Measurements from ENCODE around the gene THPO. TPM values are rescaled to one million over a fixed set of nuclear protein-coding genes. Genes with fewer than 3 reads are reported as not detected.

THPO gene
- total and polyA plus RNA-seq, 9 donors, result 0.89 to 2.8 (median 2.1) TPM

Other genes starting within 250 kb of the THPO start
- gene EIF2B5, start 242.8 kb downstream of the THPO start, total RNA-seq, result 32.6 TPM
- 10 to 100 TPM; 35.6 to 41.0 (median 38.5) TPM for gene EIF2B5, start 242.8 kb downstream of the THPO start, polyA plus RNA-seq (ENCODE audit: insufficient read depth in 1 of 8, insufficient read length in 8 of 8, low replicate concordance in 1 of 8)
- gene DVL3, start 222.8 kb downstream of the THPO start, total RNA-seq, result 37.1 TPM
- 10 to 100 TPM; 69.4 to 96.9 (median 88.0) TPM for gene DVL3, start 222.8 kb downstream of the THPO start, polyA plus RNA-seq (ENCODE audit: insufficient read depth in 1 of 8, insufficient read length in 8 of 8, low replicate concordance in 1 of 8)
- gene AP2M1, start 203.4 kb downstream of the THPO start, total RNA-seq, result 130 TPM
- gene AP2M1, start 203.4 kb downstream of the THPO start, polyA plus RNA-seq (ENCODE audit: insufficient read depth in 1 of 8, insufficient read length in 8 of 8, low replicate concordance in 1 of 8), result 100 to 1,000 TPM; 191 to 255 (median 218) TPM
- gene ABCF3, start 192.0 kb downstream of the THPO start, total RNA-seq, result 33.0 TPM
- gene ABCF3, start 192.0 kb downstream of the THPO start, polyA plus RNA-seq (ENCODE audit: insufficient read depth in 1 of 8, insufficient read length in 8 of 8, low replicate concordance in 1 of 8), result 10 to 100 TPM; 42.0 to 54.5 (median 48.8) TPM
- gene VWA5B2, start 148.6 kb downstream of the THPO start, total RNA-seq, result 0.04 TPM
- gene VWA5B2, start 148.6 kb downstream of the THPO start, polyA plus RNA-seq (ENCODE audit: insufficient read depth in 1 of 8, insufficient read length in 8 of 8, low replicate concordance in 1 of 8), result 1 to 10 TPM in 1 of 8 donors, under 1 TPM in 7; 0.23 to 1.2 (median 0.42) TPM
- gene ALG3, start 129.2 kb downstream of the THPO start, total RNA-seq, result 9.6 TPM
- gene ALG3, start 129.2 kb downstream of the THPO start, polyA plus RNA-seq (ENCODE audit: insufficient read depth in 1 of 8, insufficient read length in 8 of 8, low replicate concordance in 1 of 8), result 10 to 100 TPM; 21.5 to 28.0 (median 23.2) TPM
- gene EEF1AKMT4, start 128.5 kb downstream of the THPO start, total RNA-seq, result 1.6 TPM
- gene EEF1AKMT4, start 128.5 kb downstream of the THPO start, polyA plus RNA-seq (ENCODE audit: insufficient read depth in 1 of 8, insufficient read length in 8 of 8, low replicate concordance in 1 of 8), result 1 to 10 TPM; 1.0 to 2.1 (median 1.6) TPM
- gene CAMK2N2, start 116.7 kb downstream of the THPO start, total RNA-seq, result 0.04 TPM
- gene CAMK2N2, start 116.7 kb downstream of the THPO start, polyA plus RNA-seq (ENCODE audit: insufficient read depth in 1 of 8, insufficient read length in 8 of 8, low replicate concordance in 1 of 8), result under 1 TPM in 2 of 8 donors, not detected in 6; 0.10 to 0.16 TPM
- not detected for gene ECE2, start 102.2 kb downstream of the THPO start, total RNA-seq
- gene ECE2, start 102.2 kb downstream of the THPO start, polyA plus RNA-seq (ENCODE audit: insufficient read depth in 1 of 8, insufficient read length in 8 of 8, low replicate concordance in 1 of 8), result not detected
- 108 TPM for gene PSMD2, start 79.0 kb downstream of the THPO start, total RNA-seq
- 100 to 1,000 TPM; 145 to 200 (median 185) TPM for gene PSMD2, start 79.0 kb downstream of the THPO start, polyA plus RNA-seq (ENCODE audit: insufficient read depth in 1 of 8, insufficient read length in 8 of 8, low replicate concordance in 1 of 8)
- gene EIF4G1, start 63.6 kb downstream of the THPO start, total RNA-seq, result 115 TPM
- 100 to 1,000 TPM; 161 to 242 (median 202) TPM for gene EIF4G1, start 63.6 kb downstream of the THPO start, polyA plus RNA-seq (ENCODE audit: insufficient read depth in 1 of 8, insufficient read length in 8 of 8, low replicate concordance in 1 of 8)
- 9.8 TPM for gene FAM131A, start 40.6 kb downstream of the THPO start, total RNA-seq
- gene FAM131A, start 40.6 kb downstream of the THPO start, polyA plus RNA-seq (ENCODE audit: insufficient read depth in 1 of 8, insufficient read length in 8 of 8, low replicate concordance in 1 of 8), result 10 to 100 TPM in 5 of 8 donors, 1 to 10 TPM in 3; 8.4 to 14.9 (median 10.7) TPM
- 3.5 TPM for gene CLCN2, start 16.6 kb downstream of the THPO start, total RNA-seq
- gene CLCN2, start 16.6 kb downstream of the THPO start, polyA plus RNA-seq (ENCODE audit: insufficient read depth in 1 of 8, insufficient read length in 8 of 8, low replicate concordance in 1 of 8), result 1 to 10 TPM; 2.5 to 5.3 (median 3.9) TPM
- 53.2 TPM for gene POLR2H, start 16.5 kb downstream of the THPO start, total RNA-seq
- gene POLR2H, start 16.5 kb downstream of the THPO start, polyA plus RNA-seq (ENCODE audit: insufficient read depth in 1 of 8, insufficient read length in 8 of 8, low replicate concordance in 1 of 8), result 10 to 100 TPM; 39.9 to 55.0 (median 48.5) TPM
- 14.1 TPM for gene CHRD, start 1.8 kb upstream of the THPO start, total RNA-seq
- gene CHRD, start 1.8 kb upstream of the THPO start, polyA plus RNA-seq (ENCODE audit: insufficient read depth in 1 of 8, insufficient read length in 8 of 8, low replicate concordance in 1 of 8), result 10 to 100 TPM; 14.7 to 21.9 (median 18.0) TPM
- 36.2 TPM for gene EPHB3, start 183.6 kb upstream of the THPO start, total RNA-seq
- 10 to 100 TPM; 36.2 to 62.1 (median 47.6) TPM for gene EPHB3, start 183.6 kb upstream of the THPO start, polyA plus RNA-seq (ENCODE audit: insufficient read depth in 1 of 8, insufficient read length in 8 of 8, low replicate concordance in 1 of 8)